ENCODE data around the gene CDCA5. TPM values are rescaled to one million over a fixed set of nuclear protein-coding genes. Genes with fewer than 3 reads are reported as not detected.

CDCA5 gene
- polyA plus RNA-seq, 6 donors from 2014 or later: 0.11 to 1.00 (median 0.47) TPM; not detected in 1

DNA sequence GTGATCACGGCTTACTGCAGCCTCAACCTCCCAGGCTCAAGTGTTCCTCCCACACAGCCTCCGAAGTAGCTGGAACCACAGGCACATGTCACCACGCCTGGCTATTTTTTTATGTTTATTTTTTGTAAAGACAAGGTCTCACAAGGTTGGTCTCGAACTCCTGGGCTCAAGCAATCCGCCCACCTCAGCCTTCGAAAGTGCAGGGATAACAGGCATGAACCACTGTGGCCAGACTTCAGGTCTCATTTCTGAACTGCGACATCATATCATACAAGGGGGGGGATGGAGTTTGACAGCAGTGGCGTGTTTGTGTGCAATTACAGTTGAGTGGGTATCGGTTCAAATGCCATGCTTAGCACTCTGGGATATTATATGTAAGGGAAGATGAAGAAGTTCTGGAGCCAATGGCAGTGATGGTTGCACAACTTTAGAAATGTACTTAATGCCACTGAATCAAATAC lies 32.4 kb downstream of the CDCA5 start:
- no peak overlapping the region for H3K4me3 Mint-ChIP-seq
- no peaks in the 10 kb centered on the region for H3K36me3 Mint-ChIP-seq
- no peaks in the 10 kb centered on the region for H3K9me3 Mint-ChIP-seq
- DNase-seq: no peak
- H3K27ac Mint-ChIP-seq: peak overlapping the region in 1 of 6 donors; percentile 50
- ATAC-seq (ENCODE audit: low read depth in 2 of 2): no peak
- H3K27me3 Mint-ChIP-seq: no peaks in the 10 kb centered on the region
- H3K4me1 Mint-ChIP-seq: peaks cover 26 to 35% (median 34%) of the 10 kb centered on the region in 3 donors

DNA sequence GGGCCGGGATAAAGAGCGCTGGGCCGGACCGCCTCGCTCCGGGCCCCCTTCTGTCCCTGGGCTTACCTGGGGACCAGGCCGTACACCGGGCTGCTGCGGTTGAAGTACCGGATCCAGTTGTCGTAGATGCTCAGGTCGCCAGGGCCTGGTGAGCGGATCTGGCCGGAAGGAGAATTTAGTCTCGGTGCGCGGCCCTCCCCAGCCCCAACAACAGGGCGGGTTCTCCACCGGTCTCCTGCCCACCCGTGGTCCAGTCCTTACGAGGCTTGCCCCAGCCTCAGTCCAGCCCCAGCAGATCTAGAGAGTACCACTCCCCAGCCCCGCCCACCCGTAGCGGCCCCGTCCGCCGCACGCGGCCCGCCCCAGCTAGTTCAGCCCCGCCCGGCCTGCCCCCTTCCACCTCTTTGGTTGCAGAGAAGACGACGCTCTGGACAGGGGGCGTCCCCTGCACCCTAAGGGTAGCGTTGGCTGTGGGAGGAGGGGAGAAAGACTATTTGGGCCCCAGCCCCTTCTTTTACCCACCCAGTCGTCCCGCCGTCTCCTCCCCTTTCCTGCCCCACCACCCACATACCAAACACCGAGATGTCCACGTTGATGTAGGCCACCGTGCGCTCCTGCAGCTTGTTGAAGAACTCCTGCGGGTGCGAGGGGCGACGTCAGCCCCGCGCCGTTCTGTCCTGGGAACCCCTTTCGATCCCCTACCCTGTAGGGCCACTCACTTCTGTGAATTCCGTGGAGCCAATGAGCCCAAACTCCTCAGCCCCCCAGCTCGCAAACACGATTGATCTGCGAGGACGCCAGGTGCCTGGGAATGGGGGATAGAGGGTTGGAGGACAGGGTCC lies 36.0 kb downstream of the CDCA5 start:
- ATAC-seq (ENCODE audit: low read depth in 2 of 2) (peak; percentile 73 to 79), DNase-seq (peak; percentile 20)
- Mint-ChIP-seq H3K4me3 (peak overlapping the region; percentile 82 to 98 (median 86)), H3K27me3 (no peaks in the 10 kb centered on the region), H3K36me3 (peaks cover 0 to 10% of the 10 kb centered on the region in 2 donors), H3K27ac (peak overlapping the region in 5 of 6 donors; percentile 36 to 86 (median 71)), H3K4me1 (peaks cover 12 to 21% (median 20%) of the 10 kb centered on the region in 3 donors), H3K9me3 (no peaks in the 10 kb centered on the region)

DNA sequence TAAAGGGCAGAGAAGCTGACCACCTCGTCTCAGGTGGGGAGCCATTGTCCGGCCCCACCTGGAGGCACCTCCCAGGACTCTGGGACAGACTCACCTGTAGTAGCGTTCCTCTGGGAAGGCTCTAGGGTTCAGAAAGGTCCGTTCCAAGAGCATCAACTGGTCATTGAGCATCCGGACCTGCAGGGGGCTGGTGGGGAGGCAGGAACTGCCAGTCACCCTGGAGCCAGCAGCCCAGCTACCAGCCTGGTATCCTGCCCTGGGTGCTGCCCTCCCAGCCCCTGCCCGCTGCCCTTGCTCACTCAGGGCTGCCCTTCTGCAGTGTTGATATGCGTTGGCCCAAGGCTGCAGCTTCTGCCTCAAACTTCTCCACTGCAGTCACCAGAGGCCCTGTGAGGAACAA lies 38.1 kb downstream of the CDCA5 start:
- Mint-ChIP-seq H3K4me1 (peaks cover 14 to 28% (median 22%) of the 10 kb centered on the region in 3 donors), H3K9me3 (no peaks in the 10 kb centered on the region), H3K27ac (no peak overlapping the region), H3K27me3 (no peaks in the 10 kb centered on the region), H3K4me3 (peak overlapping the region in 3 of 8 donors; percentile 47 to 88 (median 52)), H3K36me3 (peaks cover 0 to 10% of the 10 kb centered on the region in 2 donors)
- DNase-seq: no peak
- ATAC-seq (ENCODE audit: low read depth in 2 of 2): no peak

DNA sequence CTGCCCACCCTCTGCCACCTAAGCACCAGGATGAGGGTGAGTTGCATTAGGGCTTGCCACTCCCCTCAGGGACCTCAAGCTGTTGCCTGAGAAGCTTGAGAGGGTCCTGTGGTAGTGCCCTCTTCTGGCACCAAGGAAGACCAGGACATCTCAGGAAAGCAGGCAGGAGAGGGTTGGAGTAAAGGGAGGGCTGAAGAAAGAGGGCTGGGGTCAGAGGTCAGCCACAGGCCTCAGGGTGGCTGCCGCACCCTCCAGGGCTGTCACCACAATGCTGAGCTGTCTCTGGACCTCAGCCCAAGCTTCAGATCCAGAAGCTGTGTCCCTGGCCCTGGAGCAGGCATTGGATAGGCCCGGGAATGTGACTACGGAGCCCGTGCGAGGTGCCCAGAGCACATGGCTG lies 38.8 kb downstream of the CDCA5 start:
- Mint-ChIP-seq H3K36me3 (peaks cover 0 to 10% of the 10 kb centered on the region in 2 donors), H3K4me1 (peaks cover 14 to 32% (median 25%) of the 10 kb centered on the region in 3 donors), H3K27me3 (no peaks in the 10 kb centered on the region), H3K4me3 (peak overlapping the region in 2 of 8 donors; percentile 50 to 88), H3K27ac (no peak overlapping the region), H3K9me3 (no peaks in the 10 kb centered on the region)
- ATAC-seq (ENCODE audit: low read depth in 2 of 2) (no peak), DNase-seq (no peak)

DNA sequence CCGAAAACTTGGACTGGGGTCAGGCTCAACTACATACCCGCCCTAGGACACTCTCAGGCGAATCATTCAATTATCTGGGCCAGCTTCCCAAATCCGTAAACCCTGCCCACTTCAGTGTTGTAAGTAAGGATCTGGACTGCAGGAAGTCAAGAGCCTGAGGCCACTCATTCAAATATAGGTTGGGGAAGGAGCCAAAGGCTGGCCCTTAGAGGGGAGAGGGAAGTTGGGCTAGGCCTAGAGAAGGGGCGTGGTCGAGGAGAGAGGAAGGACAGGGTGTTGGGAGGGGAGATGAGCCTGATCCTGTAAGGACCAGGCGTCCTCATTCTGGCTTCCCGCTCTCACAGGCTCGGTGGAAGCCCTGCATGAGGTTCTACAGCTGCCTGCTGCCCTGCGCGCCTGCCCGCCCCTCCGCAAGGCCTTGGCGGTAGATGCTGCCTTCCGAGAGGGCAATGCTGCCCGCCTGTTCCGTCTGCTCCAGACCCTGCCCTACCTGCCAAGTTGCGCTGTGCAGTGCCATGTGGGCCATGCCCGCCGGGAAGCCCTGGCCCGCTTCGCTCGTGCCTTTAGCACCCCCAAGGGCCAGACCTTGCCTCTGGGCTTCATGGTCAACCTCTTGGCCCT lies 39.8 kb downstream of the CDCA5 start:
- Mint-ChIP-seq H3K4me1 (peaks cover 14 to 37% (median 25%) of the 10 kb centered on the region in 3 donors), H3K9me3 (no peaks in the 10 kb centered on the region), H3K27me3 (no peaks in the 10 kb centered on the region), H3K36me3 (peaks cover 0 to 10% of the 10 kb centered on the region in 2 donors), H3K27ac (peak overlapping the region in 1 of 6 donors; percentile 76), H3K4me3 (peak overlapping the region in 3 of 8 donors; percentile 6 to 88 (median 38))
- ATAC-seq (ENCODE audit: low read depth in 2 of 2) (no peak), DNase-seq (no peak)

DNA sequence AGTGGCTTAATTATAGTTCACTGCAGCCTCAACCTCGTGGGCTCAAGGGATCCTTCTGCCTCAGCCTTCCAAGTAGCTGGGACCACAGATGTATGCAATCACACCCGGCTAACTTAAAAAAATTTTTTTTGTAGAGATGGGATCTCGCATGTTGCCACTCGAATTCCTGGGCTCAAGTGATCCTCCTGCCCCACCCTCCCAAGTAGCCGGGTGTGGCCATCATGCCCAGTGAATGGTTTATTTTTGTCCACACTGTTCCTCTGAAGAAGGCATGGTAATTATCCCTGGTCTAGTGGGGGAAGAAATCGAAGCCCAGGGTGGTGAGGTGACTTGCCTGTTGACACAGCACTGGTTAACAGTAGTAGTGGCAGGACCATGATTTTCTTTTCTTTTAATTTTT lies 40.9 kb downstream of the CDCA5 start:
- no peak overlapping the region for H3K27ac Mint-ChIP-seq
- H3K9me3 Mint-ChIP-seq: no peaks in the 10 kb centered on the region
- no peaks in the 10 kb centered on the region for H3K27me3 Mint-ChIP-seq
- H3K4me3 Mint-ChIP-seq: peak overlapping the region; percentile 12 to 94 (median 86)
- DNase-seq (no peak), ATAC-seq (ENCODE audit: low read depth in 2 of 2) (no peak)
- peaks cover 18 to 39% (median 20%) of the 10 kb centered on the region in 3 donors for H3K4me1 Mint-ChIP-seq
- H3K36me3 Mint-ChIP-seq: peaks cover 0 to 10% of the 10 kb centered on the region in 2 donors

DNA sequence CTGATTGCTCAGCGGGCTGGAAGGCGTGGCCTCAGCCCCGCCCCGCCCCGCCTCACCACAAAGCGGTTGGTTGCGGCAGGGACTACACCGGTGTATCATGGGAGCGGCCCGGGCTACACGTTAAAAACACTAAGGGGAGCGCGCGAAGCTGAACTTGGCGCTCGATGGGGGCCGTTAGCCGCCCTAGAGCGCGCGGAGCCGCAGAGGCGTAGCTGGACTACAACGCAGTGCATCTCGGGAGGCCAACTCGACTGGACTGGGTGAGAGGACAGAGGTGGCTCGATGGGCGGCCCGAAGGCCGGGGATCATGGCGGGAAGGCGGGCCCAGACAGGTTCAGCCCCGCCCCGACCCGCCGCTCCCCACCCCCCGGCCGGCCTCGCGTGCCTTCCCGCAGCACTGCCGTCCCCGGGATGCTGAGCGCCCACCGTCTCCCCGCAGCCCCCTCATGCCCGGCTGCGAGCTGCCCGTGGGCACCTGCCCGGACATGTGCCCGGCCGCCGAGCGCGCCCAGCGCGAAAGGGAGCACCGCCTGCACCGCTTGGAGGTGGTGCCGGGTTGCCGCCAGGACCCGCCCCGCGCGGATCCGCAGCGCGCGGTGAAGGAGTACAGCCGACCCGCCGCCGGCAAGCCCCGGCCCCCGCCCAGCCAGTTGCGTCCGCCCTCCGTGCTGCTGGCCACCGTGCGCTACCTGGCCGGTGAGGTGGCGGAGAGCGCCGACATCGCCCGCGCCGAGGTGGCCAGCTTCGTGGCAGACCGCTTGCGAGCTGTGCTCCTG lies 42.8 kb downstream of the CDCA5 start, which contains the start of gene SAC3D1:
SAC3D1 (plus strand) TSS at position 364 of the 776 bp plus-strand sequence; CDS start at position 447, 83 bp downstream.
- peaks cover 0 to 10% of the 10 kb centered on the region in 2 donors for H3K36me3 Mint-ChIP-seq
- peaks cover 9 to 28% (median 13%) of the 10 kb centered on the region in 3 donors for H3K4me1 Mint-ChIP-seq
- H3K27ac Mint-ChIP-seq: peak within 1 kb of the TSS; percentile 79 to 96 (median 92)
- ATAC-seq (ENCODE audit: low read depth in 2 of 2): peak; percentile 85 to 86
- peak; percentile 84 for DNase-seq
- H3K27me3 Mint-ChIP-seq: no peaks in the 10 kb centered on the region
- peak within 1 kb of the TSS; percentile 94 to 97 (median 96) for H3K4me3 Mint-ChIP-seq
- no peaks in the 10 kb centered on the region for H3K9me3 Mint-ChIP-seq

DNA sequence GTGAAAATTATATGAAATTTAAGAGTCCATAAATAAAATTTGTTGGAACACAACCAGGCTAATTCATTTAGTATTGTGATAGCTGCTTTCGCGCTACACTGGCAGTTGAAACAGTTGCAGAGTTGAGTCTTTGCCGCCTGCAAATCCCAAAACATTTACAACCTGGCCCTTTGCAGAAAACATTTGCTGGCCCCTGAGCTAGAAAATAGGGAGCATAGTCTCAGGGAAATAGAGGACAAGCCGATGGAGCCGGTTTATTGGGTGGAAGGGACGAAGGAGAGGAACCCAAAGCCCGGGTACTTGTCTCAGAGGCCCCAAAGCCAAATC lies 43.4 kb downstream of the CDCA5 start:
- Mint-ChIP-seq H3K36me3 (peaks cover 0 to 10% of the 10 kb centered on the region in 2 donors), H3K9me3 (no peaks in the 10 kb centered on the region), H3K27me3 (no peaks in the 10 kb centered on the region), H3K4me1 (peaks cover 9 to 28% (median 13%) of the 10 kb centered on the region in 3 donors), H3K27ac (peak overlapping the region; percentile 79 to 96 (median 92)), H3K4me3 (peak overlapping the region; percentile 94 to 97 (median 96))
- ATAC-seq (ENCODE audit: low read depth in 2 of 2) (no peak), DNase-seq (no peak)

DNA sequence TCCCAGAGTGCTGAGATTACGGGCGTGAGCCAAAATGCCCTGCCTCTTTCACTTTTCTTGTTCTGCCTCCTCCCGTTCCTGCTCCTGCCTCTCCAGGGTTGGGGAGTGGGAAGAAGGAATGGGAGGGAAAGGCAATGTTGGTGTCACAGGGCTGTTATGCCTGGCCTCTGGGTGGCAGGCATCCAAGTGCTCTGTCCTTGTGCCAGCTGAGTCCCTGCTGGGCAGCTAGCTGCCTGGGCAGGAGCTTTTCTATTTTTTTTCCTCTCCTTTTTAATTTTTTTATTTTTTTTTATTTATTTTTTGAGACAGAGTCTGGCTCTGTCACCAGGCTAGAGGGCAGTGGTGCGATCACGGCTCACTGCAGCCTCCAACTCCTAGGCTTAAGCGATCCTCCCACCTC lies 46.9 kb downstream of the CDCA5 start:
- Mint-ChIP-seq H3K36me3 (no peaks in the 10 kb centered on the region), H3K9me3 (no peaks in the 10 kb centered on the region), H3K4me3 (no peak overlapping the region), H3K27ac (no peak overlapping the region), H3K4me1 (peaks cover 5 to 22% (median 9%) of the 10 kb centered on the region in 3 donors), H3K27me3 (no peaks in the 10 kb centered on the region)
- ATAC-seq (ENCODE audit: low read depth in 2 of 2): no peak
- DNase-seq: no peak

DNA sequence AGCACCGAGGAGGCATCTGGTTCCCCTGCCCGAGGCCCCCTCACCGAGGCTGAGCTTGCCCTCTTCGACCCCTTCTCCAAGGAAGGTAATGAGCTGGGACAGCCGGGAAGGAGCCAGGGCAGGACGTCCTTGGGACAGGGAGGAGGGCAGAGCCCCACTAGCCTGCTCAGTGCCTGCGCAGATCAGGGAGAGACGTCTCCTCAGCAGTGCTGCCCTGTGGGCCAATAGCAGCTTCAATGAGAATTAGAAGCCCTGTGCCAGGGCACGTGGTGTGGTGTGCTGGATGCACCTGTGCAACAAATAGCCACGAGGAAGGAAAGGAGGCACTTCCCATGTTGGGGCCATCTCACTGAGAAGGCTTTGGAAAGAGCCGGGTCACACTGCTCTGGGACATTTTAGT lies 48.3 kb downstream of the CDCA5 start:
- DNase-seq (no peak), ATAC-seq (ENCODE audit: low read depth in 2 of 2) (no peak)
- Mint-ChIP-seq H3K4me3 (no peak overlapping the region), H3K27ac (no peak overlapping the region), H3K36me3 (no peaks in the 10 kb centered on the region), H3K27me3 (no peaks in the 10 kb centered on the region), H3K9me3 (no peaks in the 10 kb centered on the region), H3K4me1 (peaks cover 1 to 16% (median 6%) of the 10 kb centered on the region in 3 donors)

DNA sequence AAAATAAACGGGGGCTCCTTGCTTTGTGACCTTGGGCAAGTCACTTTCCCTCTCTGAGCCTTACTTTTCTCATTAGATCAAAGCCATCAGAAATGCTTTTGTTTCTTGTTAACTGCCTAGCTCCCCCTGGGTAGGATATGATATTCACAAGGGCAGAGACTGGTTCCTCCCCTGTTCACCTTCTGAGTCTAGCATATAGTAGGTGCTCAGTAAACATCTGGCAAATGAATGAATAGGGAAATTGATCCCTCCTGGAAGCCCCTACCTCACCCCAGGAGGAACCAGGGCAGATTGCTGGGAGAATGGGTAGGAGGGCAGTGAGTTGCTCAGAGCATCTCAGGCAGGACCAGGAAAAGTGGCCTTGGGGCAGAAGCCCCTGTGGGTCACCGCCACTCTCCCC lies 49.4 kb downstream of the CDCA5 start:
- DNase-seq: no peak
- no peak overlapping the region for H3K27ac Mint-ChIP-seq
- ATAC-seq (ENCODE audit: low read depth in 2 of 2): no peak
- H3K9me3 Mint-ChIP-seq: no peaks in the 10 kb centered on the region
- H3K4me3 Mint-ChIP-seq: no peak overlapping the region
- H3K27me3 Mint-ChIP-seq: no peaks in the 10 kb centered on the region
- peaks cover 0 to 8% (median 6%) of the 10 kb centered on the region in 3 donors for H3K4me1 Mint-ChIP-seq
- no peaks in the 10 kb centered on the region for H3K36me3 Mint-ChIP-seq

DNA sequence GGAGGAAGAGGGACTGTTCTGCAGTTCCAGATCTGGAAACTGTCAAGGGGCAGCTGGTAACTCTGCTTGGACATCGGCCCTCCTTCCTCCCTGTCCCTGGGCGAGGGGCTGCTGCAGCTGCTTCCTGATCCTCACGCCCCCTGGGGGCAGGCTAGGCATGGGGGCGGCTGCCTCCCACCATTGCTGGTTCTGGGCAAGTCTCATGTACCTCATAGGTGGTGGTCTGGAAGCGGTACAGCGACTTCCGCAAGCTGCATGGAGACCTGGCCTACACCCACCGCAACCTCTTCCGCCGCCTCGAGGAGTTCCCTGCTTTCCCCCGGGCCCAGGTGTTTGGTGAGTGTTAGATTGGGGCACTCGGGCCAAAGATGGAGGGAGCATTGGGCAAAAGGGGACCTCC lies 51.6 kb downstream of the CDCA5 start:
- DNase-seq: no peak
- Mint-ChIP-seq H3K36me3 (no peaks in the 10 kb centered on the region), H3K4me3 (no peak overlapping the region), H3K27me3 (no peaks in the 10 kb centered on the region), H3K4me1 (peaks cover 8 to 16% (median 10%) of the 10 kb centered on the region in 3 donors), H3K9me3 (no peaks in the 10 kb centered on the region), H3K27ac (no peak overlapping the region)
- ATAC-seq (ENCODE audit: low read depth in 2 of 2): no peak
